Transverse colon (tissue), 3 donors: ENCODE results near the gene DENND1A.

ENCODE experiments used
- EP300 ChIP-seq: sonication (generic); formaldehyde crosslinking; IDR thresholded peaks from one replicate; pipeline ENCODE4 v1.6.1; 2017; ENCODE audit warnings: antibody characterized with exemption, low read depth
- TF ChIP-seq, protein P1 (sequence below), 5 experiments: fragments of 200-600 bp in 3 of 5; fragments of 450-650 bp in 2 of 5; sonication (generic) in 3 of 5; IDR thresholded peaks; 1 replicate in 2 of 5; 2 replicates in 3 of 5; pipeline ENCODE4 v1.5.1; 2016 to 2017; ENCODE audit warnings: antibody characterized with exemption in 5 of 5, inconsistent platforms in 3 of 5, mild to moderate bottlenecking in 2 of 5, moderate library complexity in 1 of 5

DNA sequence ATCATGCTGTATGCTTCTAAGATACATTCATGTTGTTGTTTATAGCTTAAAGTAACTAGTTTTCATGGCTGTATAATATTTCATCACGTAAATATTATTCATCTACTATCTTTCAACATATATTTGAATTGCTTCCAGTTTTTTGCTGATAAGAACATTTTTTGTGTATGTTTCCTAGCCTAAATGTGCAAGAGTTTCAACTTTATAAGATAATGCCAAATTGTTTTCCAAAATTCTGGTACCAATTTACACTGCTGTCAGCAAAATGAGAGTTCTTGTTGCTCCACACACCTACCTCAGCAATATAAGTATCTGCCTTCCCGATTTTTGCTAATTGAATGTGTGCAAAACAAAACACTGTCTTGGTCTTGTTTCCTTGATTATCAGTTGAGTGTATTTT is 395.6 kb downstream of the DENND1A start:
- TF ChIP-seq, protein P1, sequence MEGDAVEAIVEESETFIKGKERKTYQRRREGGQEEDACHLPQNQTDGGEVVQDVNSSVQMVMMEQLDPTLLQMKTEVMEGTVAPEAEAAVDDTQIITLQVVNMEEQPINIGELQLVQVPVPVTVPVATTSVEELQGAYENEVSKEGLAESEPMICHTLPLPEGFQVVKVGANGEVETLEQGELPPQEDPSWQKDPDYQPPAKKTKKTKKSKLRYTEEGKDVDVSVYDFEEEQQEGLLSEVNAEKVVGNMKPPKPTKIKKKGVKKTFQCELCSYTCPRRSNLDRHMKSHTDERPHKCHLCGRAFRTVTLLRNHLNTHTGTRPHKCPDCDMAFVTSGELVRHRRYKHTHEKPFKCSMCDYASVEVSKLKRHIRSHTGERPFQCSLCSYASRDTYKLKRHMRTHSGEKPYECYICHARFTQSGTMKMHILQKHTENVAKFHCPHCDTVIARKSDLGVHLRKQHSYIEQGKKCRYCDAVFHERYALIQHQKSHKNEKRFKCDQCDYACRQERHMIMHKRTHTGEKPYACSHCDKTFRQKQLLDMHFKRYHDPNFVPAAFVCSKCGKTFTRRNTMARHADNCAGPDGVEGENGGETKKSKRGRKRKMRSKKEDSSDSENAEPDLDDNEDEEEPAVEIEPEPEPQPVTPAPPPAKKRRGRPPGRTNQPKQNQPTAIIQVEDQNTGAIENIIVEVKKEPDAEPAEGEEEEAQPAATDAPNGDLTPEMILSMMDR (IDR thresholded peaks at IDR 0.05), result no peak
- no peak for TF ChIP-seq EP300
